OCI-LY3 (cell line): ENCODE results near the gene PPP1R14B.

ENCODE experiments used
- CTCF ChIP-seq: fragments of 200-600, 300-600 bp; sonication (generic); IDR thresholded peaks from 2 replicates; pipeline ENCODE4 v1.5.1; 2014; ENCODE audit warnings: antibody characterized with exemption, low read length, low read depth
- EZH2phosphoT487 ChIP-seq: fragments of 200-600 bp; shearing (Covaris generic); IDR thresholded peaks from 2 replicates; pipeline ENCODE4 v1.6.1; 2018; ENCODE audit warnings: antibody characterized with exemption, mixed run types, low read depth

GRCh38 chr11:64223001-64223651 is 23.6 kb downstream of the PPP1R14B start:
- no peak for TF ChIP-seq CTCF
- no peak for TF ChIP-seq EZH2phosphoT487
